Liver (tissue), 9 donors: ENCODE measurements around the gene PLXDC2. TPM values are rescaled to one million over a fixed set of nuclear protein-coding genes. Genes with fewer than 3 reads are reported as not detected.

Experiments
- DNase-seq: peaks from one replicate; pipeline ENCODE4 v3.0.0-alpha.2; 2017; ENCODE audit warnings: low spot score
- H3K27ac ChIP-seq, 2 donors: one replicate each; pipeline ENCODE4 v1.7.0; 2013; ENCODE audit warnings: inconsistent platforms in 2 of 2, low read length in 2 of 2, control low read depth in 1 of 2, low read depth in 1 of 2, mild to moderate bottlenecking in 1 of 2
- H3K27me3 ChIP-seq, 4 donors: one replicate each; pipeline versions ENCODE4 v1.6.1 to v1.7.0; 2013; ENCODE audit warnings: low read length in 3 of 4, inconsistent platforms in 1 of 4, mild to moderate bottlenecking in 1 of 4, moderate library complexity in 1 of 4; ENCODE audit not compliant: control insufficient read depth in 4 of 4, insufficient read depth in 4 of 4
- H3K36me3 ChIP-seq, 4 donors: one replicate each; pipeline versions ENCODE4 v1.6.1 to v1.7.0; 2013; ENCODE audit warnings: low read length in 3 of 4, mild to moderate bottlenecking in 3 of 4, low read depth in 1 of 4, moderate library complexity in 1 of 4; ENCODE audit not compliant: control insufficient read depth in 4 of 4, insufficient read depth in 3 of 4
- H3K4me1 ChIP-seq, 4 donors: one replicate each; pipeline versions ENCODE4 v1.6.1 to v1.7.0; 2013; ENCODE audit warnings: low read length in 3 of 4, mild to moderate bottlenecking in 3 of 4, moderate library complexity in 1 of 4; ENCODE audit not compliant: control insufficient read depth in 4 of 4, insufficient read depth in 4 of 4
- H3K4me3 ChIP-seq, 3 donors: one replicate each; pipeline versions ENCODE4 v1.6.1 to v1.7.0; 2013; ENCODE audit warnings: low read length in 3 of 3, control low read depth in 1 of 3, low read depth in 1 of 3, mild to moderate bottlenecking in 1 of 3
- H3K9ac ChIP-seq, 2 donors: one replicate each; pipeline ENCODE4 v1.7.0; 2013; ENCODE audit warnings: low read length in 2 of 2, mild to moderate bottlenecking in 2 of 2, moderate library complexity in 2 of 2, control low read depth in 1 of 2, low read depth in 1 of 2
- H3K9me3 ChIP-seq, 4 donors: one replicate each; pipeline versions ENCODE4 v1.6.1 to v1.7.0; 2013; ENCODE audit warnings: low read length in 3 of 4; ENCODE audit not compliant: control insufficient read depth in 4 of 4
- FOXA2 ChIP-seq: IDR thresholded peaks from 2 replicates; pipeline ENCODE4 v1.6.1; 2016; ENCODE audit warnings: antibody characterized with exemption
- GABPA ChIP-seq, 2 donors: IDR thresholded peaks in 1 of 2; conservative IDR thresholded peaks in 1 of 2; 2 replicates each; pipeline ENCODE4 v1.6.1; 2016; ENCODE audit warnings: antibody characterized with exemption in 2 of 2, mild to moderate bottlenecking in 1 of 2, moderate library complexity in 1 of 2
- HNF4G ChIP-seq: IDR thresholded peaks from 2 replicates; pipeline ENCODE4 v1.6.1; 2016; ENCODE audit warnings: antibody characterized with exemption
- JUND ChIP-seq, 2 donors: IDR thresholded peaks; 2 replicates each; pipeline ENCODE4 v1.6.1; 2016; ENCODE audit warnings: antibody characterized with exemption in 2 of 2
- NR2F2 ChIP-seq: IDR thresholded peaks from 2 replicates; pipeline ENCODE4 v1.6.1; 2016; ENCODE audit warnings: antibody characterized with exemption
- RAD21 ChIP-seq, 2 donors: IDR thresholded peaks; 2 replicates each; pipeline ENCODE4 v1.6.1; 2016; ENCODE audit warnings: antibody characterized with exemption in 2 of 2, mild to moderate bottlenecking in 2 of 2
- SP1 ChIP-seq: IDR thresholded peaks from 2 replicates; pipeline ENCODE4 v1.6.1; 2018; ENCODE audit warnings: antibody characterized with exemption, mild to moderate bottlenecking
- TAF1 ChIP-seq: conservative IDR thresholded peaks from 2 replicates; pipeline ENCODE4 v1.6.1; 2016; ENCODE audit warnings: antibody characterized with exemption, mild to moderate bottlenecking
- WGBS: extraction: QIAGEN DNeasy Blood & Tissue Kit; methylation state at CpG from one replicate; pipeline ENCODE4 v1.1.7; 2013; 5-methylcytosine and 5-hydroxymethylcytosine counted together
- polyA plus RNA-seq, 2 donors: library from polyadenylated mRNA; stranded (reverse) in 1 of 2; unstranded in 1 of 2; fragments of 200-250 nt in 1 of 2; fragments of >200 nt in 1 of 2; fragmentation: Nextera tagmentation in 1 of 2; extraction: Ambion mirVana in 1 of 2; gene quantifications; one replicate each; pipeline versions ENCODE4 v1.2.1 to v1.2.3, GENCODE V29; 2013 to 2015
- total RNA-seq, 2 donors: library from RNA; depleted of rRNA; stranded (reverse); fragments of >200 nt; gene quantifications; one replicate each; pipeline ENCODE4 v1.2.3, GENCODE V29; 2014
- TF ChIP-seq, protein P1 (sequence below): IDR thresholded peaks from 2 replicates; pipeline ENCODE4 v1.6.1; 2016; ENCODE audit warnings: antibody characterized with exemption
- TF ChIP-seq, protein P2 (sequence below): IDR thresholded peaks from 2 replicates; pipeline ENCODE4 v1.6.1; 2016; ENCODE audit warnings: antibody characterized with exemption
- donor health status: healthy.
- donor health status: healthy.
- donor health status: healthy.
- donor health status: healthy.
- donor health status: healthy.

PLXDC2 gene
- total and polyA plus RNA-seq, 4 donors, result 1.4 to 5.1 (median 2.4) TPM

DNA sequence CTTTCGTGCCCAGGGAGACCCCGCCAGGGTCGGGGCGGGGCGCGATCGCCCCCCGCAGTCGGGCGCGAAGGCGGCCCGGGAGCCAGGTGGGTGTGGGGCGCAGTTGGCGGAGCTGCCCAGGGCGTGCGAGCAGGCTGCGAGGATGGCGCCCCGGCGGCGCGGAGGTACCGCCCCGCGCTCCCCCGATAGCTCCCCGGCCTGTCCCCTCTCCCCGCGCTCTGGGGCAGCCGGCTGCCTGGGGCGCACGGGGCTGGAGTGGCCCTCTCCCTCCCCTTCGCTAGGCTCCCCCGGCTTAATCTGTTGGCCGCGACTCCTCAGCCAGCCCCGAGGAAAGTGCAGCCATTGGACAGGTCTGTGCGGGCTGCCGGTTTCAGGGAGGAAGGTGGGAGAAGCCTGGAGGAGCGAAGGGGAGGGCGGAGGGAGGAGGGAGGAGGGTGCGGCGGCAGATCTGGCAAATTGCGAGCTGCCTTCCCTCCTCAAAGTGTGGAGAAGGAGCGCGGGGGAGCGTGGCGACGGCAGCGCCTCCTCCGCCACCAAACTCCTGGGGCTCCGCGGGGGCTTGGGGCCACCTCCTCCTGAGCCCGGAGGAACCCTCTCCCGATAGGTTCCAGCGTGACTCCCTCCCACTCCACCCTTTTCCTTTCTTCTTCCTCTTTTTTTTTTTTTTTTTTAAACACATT is 361 bp upstream of the PLXDC2 start:
- TF ChIP-seq, protein P1, sequence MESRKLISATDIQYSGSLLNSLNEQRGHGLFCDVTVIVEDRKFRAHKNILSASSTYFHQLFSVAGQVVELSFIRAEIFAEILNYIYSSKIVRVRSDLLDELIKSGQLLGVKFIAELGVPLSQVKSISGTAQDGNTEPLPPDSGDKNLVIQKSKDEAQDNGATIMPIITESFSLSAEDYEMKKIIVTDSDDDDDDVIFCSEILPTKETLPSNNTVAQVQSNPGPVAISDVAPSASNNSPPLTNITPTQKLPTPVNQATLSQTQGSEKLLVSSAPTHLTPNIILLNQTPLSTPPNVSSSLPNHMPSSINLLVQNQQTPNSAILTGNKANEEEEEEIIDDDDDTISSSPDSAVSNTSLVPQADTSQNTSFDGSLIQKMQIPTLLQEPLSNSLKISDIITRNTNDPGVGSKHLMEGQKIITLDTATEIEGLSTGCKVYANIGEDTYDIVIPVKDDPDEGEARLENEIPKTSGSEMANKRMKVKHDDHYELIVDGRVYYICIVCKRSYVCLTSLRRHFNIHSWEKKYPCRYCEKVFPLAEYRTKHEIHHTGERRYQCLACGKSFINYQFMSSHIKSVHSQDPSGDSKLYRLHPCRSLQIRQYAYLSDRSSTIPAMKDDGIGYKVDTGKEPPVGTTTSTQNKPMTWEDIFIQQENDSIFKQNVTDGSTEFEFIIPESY, result no peak
- no peak for TF ChIP-seq SP1
- no peak for TF ChIP-seq JUND (IDR thresholded peaks at IDR 0.05)
- TF ChIP-seq, protein P2, sequence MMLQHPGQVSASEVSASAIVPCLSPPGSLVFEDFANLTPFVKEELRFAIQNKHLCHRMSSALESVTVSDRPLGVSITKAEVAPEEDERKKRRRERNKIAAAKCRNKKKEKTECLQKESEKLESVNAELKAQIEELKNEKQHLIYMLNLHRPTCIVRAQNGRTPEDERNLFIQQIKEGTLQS, result no peak
- Histone ChIP-seq H3K27me3 (no peaks in the 10 kb centered on the region), H3K4me1 (peaks cover 6 to 29% (median 24%) of the 10 kb centered on the region in 4 donors)

DNA sequence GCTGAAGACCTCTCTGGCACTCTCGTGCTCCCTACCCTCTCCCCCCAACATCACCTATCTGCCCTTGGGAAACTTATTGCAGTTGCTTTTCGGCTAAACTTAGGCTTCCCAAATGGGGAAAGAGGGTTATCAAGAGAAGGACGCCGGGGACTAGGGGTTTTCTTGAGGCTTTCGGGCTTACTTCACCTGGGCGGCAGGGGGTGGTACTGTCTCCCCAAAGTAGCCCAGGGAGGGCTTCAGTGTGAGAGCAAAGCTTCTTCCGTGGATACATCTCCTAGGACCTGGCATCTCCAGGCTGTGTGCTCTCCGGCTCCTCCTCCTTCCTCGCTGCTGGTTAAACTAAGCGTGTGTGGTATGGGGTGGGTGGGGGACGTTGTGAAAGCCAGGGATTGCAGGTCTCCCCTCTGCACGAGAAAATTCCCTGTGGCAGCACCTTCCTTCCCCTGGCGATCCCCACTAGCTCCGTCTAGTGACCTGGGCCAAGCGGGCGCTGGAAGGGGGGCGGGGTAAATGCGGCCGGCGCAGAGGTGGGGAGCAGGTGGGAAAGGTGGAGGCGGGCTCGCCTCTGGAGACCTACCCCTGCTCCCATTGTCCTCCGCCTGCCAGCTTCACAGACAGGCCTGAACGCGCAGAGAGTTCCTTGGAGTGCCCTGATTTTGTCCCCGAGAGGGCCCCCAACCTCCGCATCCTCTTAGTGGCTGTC is 1.1 kb downstream of the PLXDC2 start:
- no peak for DNase-seq
- Histone ChIP-seq H3K36me3 (no peaks in the 10 kb centered on the region), H3K27ac (peak overlapping the region; percentile 75 to 88), H3K4me3 (peak overlapping the region; percentile 53 to 87 (median 57)), H3K27me3 (no peaks in the 10 kb centered on the region), H3K9me3 (no peaks in the 10 kb centered on the region), H3K4me1 (peaks cover 6 to 29% (median 24%) of the 10 kb centered on the region in 4 donors), H3K9ac (peak overlapping the region in 1 of 2 donors; percentile 51)
- TF ChIP-seq SP1 (no peak), GABPA (IDR thresholded peaks at IDR 0.05 in 1 of 2, conservative IDR thresholded peaks at IDR 0.05 in 1 of 2) (no peak)
- 2% methylated on average over 27 of the region's 27 CpGs for WGBS

More for the DNA sequence above, 361 bp upstream of the PLXDC2 start:
- H3K9me3 ChIP-seq, result no peaks in the 10 kb centered on the region
- H3K36me3 ChIP-seq, result no peaks in the 10 kb centered on the region
- peak; percentile 41 for DNase-seq
- WGBS, result 1% methylated on average over 57 of the region's 57 CpGs
- H3K9ac ChIP-seq, result peak overlapping the region in 1 of 2 donors; percentile 8
- H3K27ac ChIP-seq, result peak overlapping the region; percentile 75 to 88
- H3K4me3 ChIP-seq, result peak overlapping the region; percentile 53 to 87 (median 61)

DNA sequence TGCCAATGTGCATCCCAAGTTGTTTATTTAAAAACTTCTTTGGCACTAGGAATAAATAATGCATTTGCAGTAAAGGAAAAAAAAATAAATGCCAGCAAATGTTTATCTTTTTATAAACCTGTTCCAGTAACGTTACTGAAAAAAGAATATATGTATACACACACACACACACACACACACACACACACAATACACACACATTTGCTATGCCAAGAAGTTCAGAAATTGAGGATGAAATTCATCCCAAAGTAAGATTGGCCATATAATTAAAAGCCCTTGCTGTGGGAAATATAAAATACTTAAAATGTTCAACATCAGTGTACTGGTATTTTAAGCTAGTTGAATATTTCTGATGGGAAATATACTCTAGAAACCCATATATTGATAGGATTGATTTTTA is 2.6 kb downstream of the PLXDC2 start:
- H3K9ac ChIP-seq, result no peak overlapping the region
- 23% methylated on average over 1 of the region's 1 CpG for WGBS
- H3K36me3 ChIP-seq, result no peaks in the 10 kb centered on the region
- TF ChIP-seq HNF4G, result no peak
- TF ChIP-seq RAD21 (IDR thresholded peaks at IDR 0.05), result no peak
- no peak for TF ChIP-seq TAF1
- TF ChIP-seq FOXA2, result no peak
- TF ChIP-seq NR2F2, result no peak
- no peak for TF ChIP-seq JUND (IDR thresholded peaks at IDR 0.05)
- H3K9me3 ChIP-seq, result no peaks in the 10 kb centered on the region
- DNase-seq, result no peak
- peaks cover 6 to 29% (median 24%) of the 10 kb centered on the region in 4 donors for H3K4me1 ChIP-seq
- no peaks in the 10 kb centered on the region for H3K27me3 ChIP-seq
- H3K4me3 ChIP-seq, result no peak overlapping the region
- H3K27ac ChIP-seq, result no peak overlapping the region
